Neural cell (in vitro differentiated cells): ENCODE data around the gene COPZ2. TPM values are rescaled to one million over a fixed set of nuclear protein-coding genes. Genes with fewer than 3 reads are reported as not detected.

Experiments used
- H2AFZ ChIP-seq: fragments of 200-600, 300-800 bp; sonication (generic), shearing (Covaris generic); 2 replicates; pipeline ENCODE4 v1.6.0; 2014; ENCODE audit warnings: low read depth, mild to moderate bottlenecking, antibody characterized with exemption, low read length, moderate library complexity
- H3F3A ChIP-seq: fragments of 200-600 bp; shearing (Covaris generic); 2 replicates; pipeline ENCODE4 v1.6.1; 2016; ENCODE audit warnings: mild to moderate bottlenecking, moderate library complexity, mixed read lengths, antibody characterized with exemption, low read length; ENCODE audit not compliant: insufficient read depth, poor library complexity, severe bottlenecking
- H3K27ac ChIP-seq: fragments of 200-600, 300-800 bp; sonication (generic), shearing (Covaris generic); 2 replicates; pipeline ENCODE4 v1.5.1; 2014; ENCODE audit warnings: mild to moderate bottlenecking, low read length, moderate library complexity
- H3K27me3 ChIP-seq: fragments of 300-800, 200-600 bp; sonication (generic), shearing (Covaris generic); 2 replicates; pipeline ENCODE4 v1.6.0; 2014; ENCODE audit warnings: mild to moderate bottlenecking, low read depth, low read length, moderate library complexity; ENCODE audit not compliant: insufficient read depth
- H3K36me3 ChIP-seq: fragments of 300-800, 200-600 bp; sonication (generic), shearing (Covaris generic); 2 replicates; pipeline ENCODE4 v1.5.1; 2014; ENCODE audit warnings: mild to moderate bottlenecking, antibody characterized with exemption, low read length, moderate library complexity; ENCODE audit not compliant: insufficient read depth
- H3K4me2 ChIP-seq: fragments of 300-800, 200-600 bp; sonication (generic), shearing (Covaris generic); 2 replicates; pipeline ENCODE4 v1.6.0; 2014; ENCODE audit warnings: mild to moderate bottlenecking, low read length
- H3K4me3 ChIP-seq: fragments of 300-800, 200-600 bp; sonication (generic), shearing (Covaris generic); 2 replicates; pipeline ENCODE4 v1.5.1; 2014; ENCODE audit warnings: mild to moderate bottlenecking, low read length, moderate library complexity
- H3K79me2 ChIP-seq: fragments of 200-600 bp; shearing (Covaris generic); replicated peaks from 2 replicates; pipeline ENCODE4 v1.6.0; 2014; ENCODE audit warnings: mild to moderate bottlenecking, low read length, moderate library complexity; ENCODE audit not compliant: insufficient read depth
- H3K9ac ChIP-seq: fragments of 300-800, 200-600 bp; sonication (generic), shearing (Covaris generic); 2 replicates; pipeline ENCODE4 v1.6.1; 2016; ENCODE audit warnings: mild to moderate bottlenecking, low read length, mixed read lengths
- H3K9me2 ChIP-seq: fragments of 200-600 bp; shearing (Covaris generic); 2 replicates; pipeline ENCODE4 v1.6.1; 2016; ENCODE audit warnings: mild to moderate bottlenecking, low read length, mixed read lengths; ENCODE audit not compliant: insufficient read depth
- H3K9me3 ChIP-seq: fragments of 200-600, 300-800 bp; sonication (generic), shearing (Covaris generic); 2 replicates; pipeline ENCODE4 v1.6.1; 2016; ENCODE audit warnings: mild to moderate bottlenecking, mixed run types, low read length, moderate library complexity, mixed read lengths
- H4K20me1 ChIP-seq: fragments of 200-600 bp; shearing (Covaris generic); 2 replicates; pipeline ENCODE4 v1.6.1; 2016; ENCODE audit warnings: mild to moderate bottlenecking, mixed run types; ENCODE audit not compliant: insufficient read depth
- EP300 ChIP-seq: fragments of 450-650 bp; conservative IDR thresholded peaks from 2 replicates; pipeline ENCODE4 v1.6.1; 2014; ENCODE audit warnings: antibody characterized with exemption, mild to moderate bottlenecking, moderate library complexity; ENCODE audit not compliant: poor library complexity, severe bottlenecking
- EZH2 ChIP-seq: fragments of 200-600, 300-800 bp; shearing (Covaris generic), sonication (generic); IDR thresholded peaks from 2 replicates; pipeline ENCODE4 v1.6.1; 2014; ENCODE audit warnings: antibody characterized with exemption, low read length, borderline replicate concordance, mild to moderate bottlenecking; ENCODE audit not compliant: insufficient read depth, poor library complexity, severe bottlenecking
- MXI1 ChIP-seq: fragments of 450-650 bp; conservative IDR thresholded peaks from 2 replicates; pipeline ENCODE4 v1.6.1; 2014; ENCODE audit warnings: antibody characterized with exemption, mild to moderate bottlenecking; ENCODE audit not compliant: poor library complexity, severe bottlenecking
- POLR2AphosphoS5 ChIP-seq: IDR thresholded peaks from 2 replicates; pipeline ENCODE4 v1.6.1; 2012
- RAD21 ChIP-seq: fragments of 450-650 bp; conservative IDR thresholded peaks from 2 replicates; pipeline ENCODE4 v1.6.1; 2014; ENCODE audit warnings: antibody characterized with exemption, mild to moderate bottlenecking, moderate library complexity
- REST ChIP-seq: IDR thresholded peaks from 2 replicates; pipeline ENCODE4 v1.6.1; 2012; ENCODE audit warnings: borderline replicate concordance
- SMC3 ChIP-seq: fragments of 450-650 bp; conservative IDR thresholded peaks from 2 replicates; pipeline ENCODE4 v1.6.1; 2014; ENCODE audit warnings: antibody characterized with exemption, mild to moderate bottlenecking, moderate library complexity; ENCODE audit not compliant: poor library complexity
- TAF1 ChIP-seq: IDR thresholded peaks from 2 replicates; pipeline ENCODE4 v1.6.1; 2012; ENCODE audit warnings: low read depth
- polyA plus RNA-seq: library from polyadenylated mRNA; depleted of rRNA; stranded (reverse); fragments of >200 nt; gene quantifications from 2 replicates; pipeline ENCODE4 v1.2.3, GENCODE V29; 2014
- TF ChIP-seq, protein P1 (sequence below): fragments of 450-650 bp; IDR thresholded peaks from 2 replicates; pipeline ENCODE4 v1.5.1; 2014; ENCODE audit warnings: antibody characterized with exemption, mild to moderate bottlenecking, moderate library complexity; ENCODE audit not compliant: poor library complexity, severe bottlenecking

COPZ2 gene
- polyA plus RNA-seq, 1 donor from 2014 or later, result not detected

DNA sequence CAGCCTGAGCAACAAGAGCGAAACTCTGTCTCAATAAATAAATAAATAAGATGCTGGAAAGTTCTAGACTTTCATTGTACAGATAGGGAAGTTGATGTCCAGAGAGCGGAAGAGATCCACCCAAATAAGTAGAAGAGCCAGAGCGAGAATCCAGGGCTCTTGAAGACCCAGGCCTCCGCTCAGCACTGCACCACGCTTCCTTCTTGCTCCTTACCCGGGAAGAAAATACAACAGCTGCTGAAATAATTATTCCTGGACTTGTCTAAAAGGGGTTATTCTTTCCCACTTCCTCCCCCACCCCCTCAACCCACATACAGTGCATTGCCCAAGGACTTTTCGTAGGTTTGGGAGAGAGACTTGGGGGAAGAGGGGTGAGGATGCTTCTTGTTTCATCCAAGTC is 40.0 kb downstream of the COPZ2 start:
- no peak overlapping the region for H2AFZ ChIP-seq
- H4K20me1 ChIP-seq, result no peaks in the 10 kb centered on the region
- no peaks in the 10 kb centered on the region for H3K36me3 ChIP-seq
- no peak overlapping the region for H3K9ac ChIP-seq
- H3K9me2 ChIP-seq, result no peaks in the 10 kb centered on the region
- no peak for TF ChIP-seq SMC3
- TF ChIP-seq TAF1, result no peak
- TF ChIP-seq RAD21, result no peak
- TF ChIP-seq POLR2AphosphoS5, result no peak
- no peak for TF ChIP-seq EZH2
- TF ChIP-seq EP300, result no peak
- TF ChIP-seq, protein P1, sequence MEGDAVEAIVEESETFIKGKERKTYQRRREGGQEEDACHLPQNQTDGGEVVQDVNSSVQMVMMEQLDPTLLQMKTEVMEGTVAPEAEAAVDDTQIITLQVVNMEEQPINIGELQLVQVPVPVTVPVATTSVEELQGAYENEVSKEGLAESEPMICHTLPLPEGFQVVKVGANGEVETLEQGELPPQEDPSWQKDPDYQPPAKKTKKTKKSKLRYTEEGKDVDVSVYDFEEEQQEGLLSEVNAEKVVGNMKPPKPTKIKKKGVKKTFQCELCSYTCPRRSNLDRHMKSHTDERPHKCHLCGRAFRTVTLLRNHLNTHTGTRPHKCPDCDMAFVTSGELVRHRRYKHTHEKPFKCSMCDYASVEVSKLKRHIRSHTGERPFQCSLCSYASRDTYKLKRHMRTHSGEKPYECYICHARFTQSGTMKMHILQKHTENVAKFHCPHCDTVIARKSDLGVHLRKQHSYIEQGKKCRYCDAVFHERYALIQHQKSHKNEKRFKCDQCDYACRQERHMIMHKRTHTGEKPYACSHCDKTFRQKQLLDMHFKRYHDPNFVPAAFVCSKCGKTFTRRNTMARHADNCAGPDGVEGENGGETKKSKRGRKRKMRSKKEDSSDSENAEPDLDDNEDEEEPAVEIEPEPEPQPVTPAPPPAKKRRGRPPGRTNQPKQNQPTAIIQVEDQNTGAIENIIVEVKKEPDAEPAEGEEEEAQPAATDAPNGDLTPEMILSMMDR, result no peak
- TF ChIP-seq REST, result no peak
- no peak for TF ChIP-seq MXI1
- no peaks in the 10 kb centered on the region for H3F3A ChIP-seq
- no peak overlapping the region for H3K4me3 ChIP-seq
- no peak overlapping the region for H3K4me2 ChIP-seq
- H3K27ac ChIP-seq, result no peak overlapping the region
- no peaks in the 10 kb centered on the region for H3K79me2 ChIP-seq
- no peaks in the 10 kb centered on the region for H3K27me3 ChIP-seq
- no peaks in the 10 kb centered on the region for H3K9me3 ChIP-seq

DNA sequence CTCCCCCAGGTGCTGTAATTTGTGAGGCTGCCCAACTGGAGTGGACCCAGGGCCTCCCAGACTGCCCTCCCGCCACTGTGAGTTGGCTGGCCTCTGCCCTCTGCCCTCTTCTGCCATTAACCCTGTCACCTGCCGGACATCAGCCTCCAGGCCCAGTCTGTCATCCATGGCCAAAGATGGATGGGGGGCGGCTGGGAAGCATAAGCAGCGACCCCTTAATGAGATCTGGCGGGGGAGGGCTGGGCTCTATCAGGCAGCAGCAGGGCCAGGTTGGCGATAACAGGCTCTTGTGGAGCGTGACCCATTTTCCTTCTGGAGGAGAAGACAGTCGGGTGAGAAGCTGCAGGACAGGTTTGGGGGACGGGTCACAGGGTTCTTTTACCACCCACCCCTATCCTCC is 41.4 kb downstream of the COPZ2 start:
- Histone ChIP-seq H3K9ac (no peak overlapping the region), H3K4me3 (no peak overlapping the region), H4K20me1 (no peaks in the 10 kb centered on the region), H2AFZ (no peak overlapping the region), H3F3A (no peaks in the 10 kb centered on the region), H3K36me3 (no peaks in the 10 kb centered on the region), H3K9me2 (no peaks in the 10 kb centered on the region), H3K9me3 (no peaks in the 10 kb centered on the region), H3K4me2 (no peak overlapping the region), H3K27me3 (no peaks in the 10 kb centered on the region), H3K27ac (no peak overlapping the region), H3K79me2 (no peaks in the 10 kb centered on the region)
- TF ChIP-seq SMC3, result no peak
